Measurements from ENCODE around the gene PIM2. TPM values are rescaled to one million over a fixed set of nuclear protein-coding genes. Genes with fewer than 3 reads are reported as not detected.

The PIM2 gene
- polyA plus RNA-seq, 1 donor: 2.1 TPM

DNA sequence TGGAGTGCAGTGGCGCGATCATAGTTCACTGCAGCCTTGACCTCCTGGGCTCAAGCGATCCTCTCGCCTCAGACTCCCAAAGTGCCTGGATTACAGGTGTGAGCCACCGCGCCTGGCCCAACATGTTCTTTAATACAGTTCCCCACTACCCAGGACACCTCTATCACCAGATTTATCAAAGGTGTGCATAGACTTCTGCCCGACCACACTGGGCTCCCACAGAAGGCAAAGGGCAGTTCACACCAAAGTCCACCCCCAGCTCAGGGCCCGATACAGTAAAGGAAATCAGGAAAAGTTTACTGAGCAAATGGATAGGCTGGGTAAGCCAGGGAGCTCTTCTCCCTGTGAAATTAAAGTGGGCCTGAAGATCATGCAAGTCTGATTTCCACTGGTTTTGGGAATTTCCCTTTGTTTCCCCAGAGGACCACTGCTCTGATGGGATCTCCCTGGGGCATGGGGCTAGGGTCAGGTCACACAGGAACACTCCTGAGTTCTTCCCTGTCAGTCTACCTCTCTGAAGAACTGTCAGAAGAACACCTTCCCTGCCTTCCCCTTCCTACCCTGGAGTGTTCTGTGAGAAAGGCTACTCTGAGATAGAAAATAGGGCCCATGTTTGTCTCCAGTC is 17.7 kb upstream of the PIM2 start:
- DNase-seq (ENCODE audit: low read depth): no peak

DNA sequence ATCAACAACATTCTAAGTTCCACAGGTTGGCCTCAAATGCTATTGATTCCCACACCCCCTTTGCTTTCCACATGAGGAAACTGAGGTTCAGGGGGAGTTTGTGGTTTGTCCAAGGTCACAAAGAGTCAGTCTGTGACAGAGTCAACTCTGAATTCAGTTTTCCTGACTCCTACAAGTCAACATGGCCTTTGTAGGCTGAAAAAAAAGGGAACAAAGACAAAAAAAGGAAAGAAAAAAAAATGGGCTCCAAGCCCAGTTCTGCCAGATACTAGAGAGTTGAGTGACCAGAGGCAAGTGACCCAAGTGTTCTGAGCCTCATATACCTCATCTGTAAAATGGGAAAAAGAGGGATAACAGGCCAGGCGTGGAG is 16.5 kb upstream of the PIM2 start:
- no peak for DNase-seq (ENCODE audit: low read depth)

DNA sequence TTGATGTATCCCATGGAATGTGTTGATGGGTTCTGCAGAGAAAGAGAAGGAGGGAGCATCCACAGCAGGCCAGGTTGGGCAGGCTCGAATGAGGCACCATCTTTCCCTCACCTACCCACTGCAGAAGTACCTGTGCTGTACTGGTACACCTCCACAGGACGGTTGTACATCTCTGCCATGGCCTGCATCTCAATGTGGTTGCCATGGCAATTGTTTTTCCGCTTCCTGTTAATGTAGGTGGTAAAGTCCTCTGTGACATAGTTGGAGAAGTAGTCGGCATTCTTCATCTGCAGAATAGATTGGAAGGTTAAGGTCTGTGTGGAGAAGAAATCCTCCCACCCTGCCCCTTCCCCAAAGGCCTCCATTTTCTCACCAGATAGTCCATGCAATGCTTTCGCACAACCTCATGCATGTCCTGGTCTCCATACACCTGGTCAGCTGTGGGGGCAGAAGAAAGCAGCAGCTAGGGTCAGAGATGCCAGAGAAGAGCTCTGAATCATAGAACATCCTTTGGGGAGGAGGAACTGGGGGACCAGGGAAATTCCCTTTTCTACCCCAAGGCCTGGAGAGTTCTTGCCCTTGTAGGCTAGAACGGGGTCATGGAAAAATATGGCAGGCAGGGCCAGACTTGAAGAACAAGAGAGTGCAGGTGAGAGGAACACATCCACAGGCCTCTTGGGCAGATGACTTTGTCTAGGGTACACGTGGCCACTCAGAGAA is 15.9 kb upstream of the PIM2 start:
- no peak for DNase-seq (ENCODE audit: low read depth)

DNA sequence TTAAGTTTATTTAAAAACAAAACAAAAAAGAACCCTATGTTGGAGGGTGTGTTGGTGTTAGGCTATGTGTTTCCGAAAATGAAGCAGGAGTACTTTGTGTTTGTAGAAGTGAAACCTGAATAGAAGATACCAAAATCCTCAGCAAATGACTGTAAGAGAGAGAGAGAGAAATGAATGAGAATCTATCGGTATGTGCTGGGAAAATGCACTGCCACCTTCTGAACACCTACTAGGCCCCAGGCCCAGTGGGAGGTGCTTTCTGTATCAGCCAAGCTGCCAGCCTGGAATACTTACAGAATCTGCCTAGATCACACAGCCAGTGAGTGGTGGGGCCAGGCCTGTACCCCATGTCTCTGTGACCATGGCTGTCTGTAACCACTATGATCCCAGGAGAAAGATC is 14.9 kb upstream of the PIM2 start:
- no peak for DNase-seq (ENCODE audit: low read depth)

DNA sequence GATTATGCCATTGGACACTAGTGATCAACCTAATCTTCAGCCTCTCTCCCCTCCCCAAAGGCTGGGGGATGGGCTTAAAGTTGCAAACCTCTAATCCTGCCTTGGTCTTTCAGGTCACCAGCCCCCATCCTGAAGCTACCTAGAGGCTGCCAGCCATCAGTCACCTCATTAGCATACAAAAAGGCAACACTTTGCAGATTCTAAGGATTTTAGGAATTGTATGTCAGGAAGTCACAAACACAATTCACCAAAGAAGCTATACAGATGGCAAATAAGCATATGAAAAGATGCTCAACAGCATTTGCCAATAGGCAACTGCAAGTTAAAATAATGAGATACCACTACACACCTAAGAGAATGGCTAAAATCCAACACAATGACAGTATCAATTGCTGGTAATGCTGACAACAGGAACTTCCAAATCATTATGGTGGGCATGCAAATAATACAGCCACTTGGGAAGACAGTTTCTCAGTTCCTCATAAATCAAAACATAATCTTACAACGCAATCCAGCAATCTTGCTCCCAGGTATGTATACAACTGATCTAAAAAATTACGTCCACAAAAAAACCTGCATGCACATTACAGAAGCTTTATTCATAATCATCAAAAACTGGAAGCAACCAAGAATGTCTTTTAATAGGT is 9.0 kb upstream of the PIM2 start:
- no peak for DNase-seq (ENCODE audit: low read depth)

DNA sequence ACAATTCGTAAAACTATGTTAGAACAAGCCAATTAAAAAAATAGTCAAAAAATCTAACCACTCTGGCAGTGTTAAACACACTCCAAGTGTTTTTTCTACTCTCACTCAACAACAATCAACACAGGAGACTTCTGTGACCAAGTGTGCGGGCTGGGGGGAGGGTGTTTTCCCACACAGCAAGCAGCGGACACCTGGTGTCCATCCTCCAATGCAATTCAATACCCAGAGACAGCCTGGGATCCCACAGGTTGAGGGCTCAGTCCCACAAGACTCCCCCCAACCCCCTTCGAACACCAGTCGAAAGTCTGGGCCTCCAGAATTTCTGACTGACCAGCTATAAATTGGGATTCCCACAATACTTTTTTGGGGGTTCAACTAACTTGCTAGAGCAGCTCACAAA is 8.3 kb upstream of the PIM2 start:
- no peak for DNase-seq (ENCODE audit: low read depth)

DNA sequence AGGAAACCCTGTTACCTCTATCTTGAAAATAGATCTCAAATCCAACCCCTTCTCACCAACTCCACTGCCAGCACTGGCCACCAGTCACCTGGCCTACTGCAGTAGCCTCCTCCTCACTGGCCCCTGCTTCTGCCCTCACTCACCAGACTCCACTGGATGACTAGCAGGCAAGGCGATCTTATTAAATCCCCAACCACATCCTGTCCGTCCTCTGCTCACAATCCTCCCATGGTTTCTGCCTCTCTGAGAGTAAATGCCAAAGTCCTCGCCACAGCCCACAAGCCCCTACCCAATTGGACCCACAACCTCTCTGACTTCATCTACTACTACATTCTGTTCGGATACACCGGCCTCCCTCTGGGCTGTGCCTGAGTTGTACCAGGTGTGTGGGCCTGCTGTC is 5.4 kb upstream of the PIM2 start:
- DNase-seq (ENCODE audit: low read depth): no peak

DNA sequence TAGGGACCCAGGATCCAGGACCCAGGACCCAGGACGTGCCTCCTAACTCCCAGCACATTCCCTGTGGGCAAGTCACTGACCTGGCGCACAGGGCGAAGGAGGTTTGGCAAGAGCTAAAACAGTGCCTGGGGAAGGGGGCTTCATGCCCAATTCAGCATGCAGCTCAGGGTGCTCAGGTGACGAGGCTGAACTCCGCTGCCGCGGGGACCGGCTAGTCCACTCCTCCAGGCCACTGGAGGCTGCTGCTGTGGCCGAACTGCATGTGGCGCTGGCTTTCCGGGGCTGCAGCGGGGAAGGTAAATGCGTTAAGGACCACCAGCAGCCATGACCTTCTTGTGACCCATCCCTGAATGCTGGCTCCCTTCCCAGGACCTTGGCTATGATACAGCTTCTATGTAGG is 4.9 kb upstream of the PIM2 start:
- no peak for DNase-seq (ENCODE audit: low read depth)

DNA sequence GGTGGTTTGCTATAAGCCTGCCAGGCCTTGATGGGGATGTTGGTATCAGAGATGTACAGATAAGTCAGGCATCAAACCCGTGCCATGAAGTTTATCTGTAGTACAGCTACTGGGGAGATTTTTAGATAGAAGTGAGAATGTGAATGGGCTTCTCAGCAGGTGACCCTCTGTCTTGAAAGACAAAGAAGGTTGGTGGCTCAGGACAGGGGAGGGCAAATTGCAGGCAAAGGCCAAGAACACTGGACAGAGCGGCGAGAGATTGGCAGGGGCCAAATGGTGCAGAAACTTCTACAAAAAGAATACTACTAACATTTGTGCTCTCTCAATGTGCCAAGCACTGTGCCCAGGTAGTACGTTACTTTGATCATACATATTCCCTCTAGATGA is 1.9 kb upstream of the PIM2 start:
- no peak for DNase-seq (ENCODE audit: low read depth)

DNA sequence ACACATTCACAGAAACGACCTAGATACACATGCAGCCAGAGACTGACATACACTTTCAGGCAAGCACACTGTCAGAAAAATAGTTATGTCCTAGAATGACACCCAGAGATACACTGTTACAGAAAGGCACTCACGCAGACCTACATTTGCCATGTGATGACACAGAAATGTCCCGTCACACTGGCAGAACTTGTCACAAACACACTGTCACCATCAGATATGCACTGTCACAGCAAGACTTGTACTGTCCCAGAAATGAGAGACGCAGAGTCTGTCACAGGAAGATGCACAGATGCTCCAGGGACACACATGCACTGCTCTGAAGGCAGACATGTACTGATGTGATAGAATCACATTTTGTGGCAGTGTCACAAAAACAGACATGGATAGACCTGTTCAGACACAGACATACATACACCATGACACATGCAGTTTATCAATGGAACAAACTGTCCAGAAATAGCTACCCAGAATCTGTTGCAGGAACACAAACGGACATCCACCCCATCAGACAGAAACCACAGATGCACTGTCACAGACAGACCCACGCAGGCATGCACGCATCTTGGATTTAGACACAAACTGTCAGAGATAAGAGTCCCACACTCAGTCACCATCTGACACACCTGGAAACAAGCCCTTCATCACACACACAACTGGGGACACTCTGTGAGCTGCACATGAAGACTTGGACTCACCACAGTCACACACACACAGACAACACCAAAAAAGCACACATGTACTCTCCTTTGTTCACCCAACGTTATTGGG is 1.3 kb upstream of the PIM2 start:
- no peak for DNase-seq (ENCODE audit: low read depth)

DNA sequence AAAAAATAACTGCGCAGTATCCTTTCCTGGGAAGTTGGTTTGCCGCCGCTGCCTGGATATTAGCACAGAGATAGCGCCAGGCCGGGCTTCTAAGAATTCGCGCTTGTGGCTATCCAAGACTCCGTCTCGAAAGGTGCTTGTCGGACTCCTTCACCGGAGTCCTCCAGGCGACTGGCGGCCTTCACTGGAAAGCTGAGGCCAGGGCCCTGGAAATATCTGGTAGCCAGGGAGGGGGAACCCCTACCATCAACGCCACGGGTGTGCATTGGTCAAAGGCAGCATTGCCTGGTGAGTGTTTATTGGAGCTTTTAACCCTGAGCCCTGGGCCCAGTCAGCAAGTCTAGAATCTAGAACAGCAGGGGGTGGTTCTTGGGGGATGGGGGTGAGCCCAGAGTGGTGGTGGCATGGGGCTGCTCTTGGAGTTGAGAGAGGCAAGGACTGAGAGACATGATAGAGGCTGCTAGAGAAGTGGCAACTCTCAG is 577 bp upstream of the PIM2 start:
- no peak for DNase-seq (ENCODE audit: low read depth)

DNA sequence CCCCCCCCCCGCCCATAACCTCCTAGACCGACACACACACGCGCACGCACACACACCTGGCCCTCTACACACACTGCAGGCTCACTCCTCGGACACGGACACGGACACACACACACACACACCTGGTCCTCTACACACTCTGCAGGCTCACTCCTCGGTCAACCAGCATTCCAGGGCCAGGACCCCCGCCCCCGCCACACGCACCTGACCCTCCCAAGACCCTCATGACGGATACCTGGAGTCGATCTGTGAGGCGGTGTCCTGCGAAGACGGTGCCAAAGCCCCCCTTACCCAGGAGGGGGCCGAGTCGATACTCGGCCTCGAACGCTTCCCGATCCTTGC is 552 bp downstream of the PIM2 start:
- no peak for DNase-seq (ENCODE audit: low read depth)

DNA sequence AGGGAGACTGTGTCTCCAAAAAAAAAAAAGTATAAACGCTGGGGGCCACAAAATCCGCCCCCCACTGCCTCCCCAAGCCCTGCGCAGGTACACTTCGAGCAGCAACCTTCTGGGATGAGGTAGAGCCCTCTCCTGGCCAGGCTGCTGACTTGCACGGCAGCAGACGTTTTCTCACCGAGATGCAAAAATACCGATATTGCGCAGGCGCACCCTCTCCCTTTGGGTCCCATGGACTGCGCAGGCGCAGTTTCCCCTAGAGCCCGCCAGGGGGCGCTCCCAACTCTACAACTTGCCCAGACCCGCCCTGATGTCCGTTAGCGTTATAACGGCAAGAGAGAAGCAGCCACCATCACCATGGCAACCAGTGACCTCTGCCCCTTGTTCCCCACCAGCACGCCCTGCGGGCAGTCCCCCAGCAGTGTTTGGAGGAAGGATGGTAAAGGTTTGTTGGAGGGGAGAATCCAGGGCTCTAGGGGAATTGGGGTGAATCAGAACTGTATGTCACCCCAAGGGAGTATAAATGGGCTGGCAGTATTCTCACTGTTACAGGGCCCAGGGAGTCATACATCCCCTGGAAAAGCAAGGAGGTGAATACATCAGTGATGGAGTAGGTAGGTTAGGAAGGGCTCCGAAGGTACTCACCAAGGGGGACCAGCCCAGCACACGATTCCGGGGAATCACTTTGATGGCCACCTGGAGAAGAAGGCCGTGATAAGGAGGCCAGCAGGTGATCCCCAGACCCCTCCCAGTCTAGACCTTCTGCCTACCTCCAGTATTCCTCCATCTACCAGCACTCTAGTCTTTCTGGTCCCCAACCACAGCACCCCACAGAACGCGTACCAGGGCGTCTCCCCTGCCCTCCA is 1.5 kb downstream of the PIM2 start:
- peak; percentile 56 for DNase-seq (ENCODE audit: low read depth)

DNA sequence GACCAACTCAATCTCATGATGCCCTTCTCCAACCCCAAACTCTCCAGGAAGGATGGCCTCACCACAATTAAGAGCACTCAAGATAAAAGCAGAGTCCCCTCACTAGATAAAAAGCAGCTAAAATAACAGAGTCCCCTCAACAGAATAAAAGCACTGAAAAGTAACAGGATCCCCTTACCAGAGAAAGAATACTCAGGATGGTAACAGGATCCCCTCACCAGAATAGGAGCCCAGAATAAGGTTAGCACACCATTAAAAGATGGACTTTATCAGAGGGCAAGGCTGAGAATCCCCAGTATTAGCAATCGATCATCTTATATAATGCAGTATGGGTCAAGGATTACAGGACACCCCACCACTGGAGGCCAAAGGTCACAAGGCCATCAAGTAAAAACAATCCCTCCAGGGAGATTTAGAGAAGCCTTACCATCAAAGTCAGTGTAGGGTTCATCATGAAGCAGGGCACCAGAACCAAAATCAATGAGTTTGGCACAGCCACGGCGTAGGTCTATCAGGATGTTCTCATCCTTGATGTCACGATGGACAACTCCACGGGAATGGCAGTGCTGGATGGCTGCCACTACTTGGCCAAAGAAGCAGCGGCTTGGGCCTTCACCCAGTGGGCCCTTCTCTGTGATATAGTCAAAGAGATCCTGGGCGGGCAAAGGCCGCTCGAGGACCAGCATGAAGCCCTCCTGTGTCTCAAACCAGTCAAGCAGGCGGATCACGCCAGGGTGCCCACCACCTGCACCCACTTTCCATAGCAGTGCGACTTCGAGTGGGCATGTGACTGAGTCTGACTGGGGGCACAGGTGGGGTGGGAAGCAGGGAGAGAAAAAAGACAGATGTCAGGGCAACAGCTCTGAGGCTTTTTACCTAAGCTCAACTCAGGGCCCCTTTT is 4.0 kb downstream of the PIM2 start:
- DNase-seq (ENCODE audit: low read depth): no peak

DNA sequence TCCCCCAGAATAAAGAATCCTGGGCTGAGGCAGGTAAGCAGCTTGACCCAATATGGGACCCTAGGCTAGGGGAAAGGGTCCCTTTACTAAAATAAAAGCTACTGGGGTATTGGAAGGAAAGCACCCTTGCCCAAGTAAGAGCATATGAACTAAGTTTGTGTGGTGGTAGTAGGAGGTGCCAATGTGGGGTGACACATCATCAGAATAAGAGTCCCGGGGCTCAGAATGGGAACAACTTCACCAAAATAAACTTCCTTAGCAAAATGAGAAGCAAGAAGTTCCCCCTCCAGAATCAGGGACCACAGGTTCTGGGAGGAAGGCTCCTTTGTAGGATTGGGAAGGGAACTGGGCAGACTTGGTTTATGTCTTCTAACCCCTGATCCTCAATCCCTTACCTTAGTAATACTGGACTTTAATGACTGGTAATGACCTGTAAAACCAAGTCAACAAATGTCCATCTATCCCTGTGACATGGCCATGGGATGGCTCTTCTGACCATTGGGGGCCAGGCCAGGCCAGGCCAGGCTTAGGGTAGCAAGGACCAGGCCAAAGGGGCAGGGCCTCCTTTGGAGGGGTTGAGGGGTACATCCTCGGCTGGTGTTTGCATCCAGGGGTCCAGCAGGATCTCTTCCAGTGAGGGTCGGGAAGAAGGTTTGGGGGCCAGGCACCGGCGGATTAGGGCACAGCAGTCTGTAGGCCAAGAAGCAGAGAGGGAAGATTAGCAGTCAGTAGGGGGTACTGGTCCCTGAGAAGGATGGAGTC is 5.0 kb downstream of the PIM2 start:
- no peak for DNase-seq (ENCODE audit: low read depth)

DNA sequence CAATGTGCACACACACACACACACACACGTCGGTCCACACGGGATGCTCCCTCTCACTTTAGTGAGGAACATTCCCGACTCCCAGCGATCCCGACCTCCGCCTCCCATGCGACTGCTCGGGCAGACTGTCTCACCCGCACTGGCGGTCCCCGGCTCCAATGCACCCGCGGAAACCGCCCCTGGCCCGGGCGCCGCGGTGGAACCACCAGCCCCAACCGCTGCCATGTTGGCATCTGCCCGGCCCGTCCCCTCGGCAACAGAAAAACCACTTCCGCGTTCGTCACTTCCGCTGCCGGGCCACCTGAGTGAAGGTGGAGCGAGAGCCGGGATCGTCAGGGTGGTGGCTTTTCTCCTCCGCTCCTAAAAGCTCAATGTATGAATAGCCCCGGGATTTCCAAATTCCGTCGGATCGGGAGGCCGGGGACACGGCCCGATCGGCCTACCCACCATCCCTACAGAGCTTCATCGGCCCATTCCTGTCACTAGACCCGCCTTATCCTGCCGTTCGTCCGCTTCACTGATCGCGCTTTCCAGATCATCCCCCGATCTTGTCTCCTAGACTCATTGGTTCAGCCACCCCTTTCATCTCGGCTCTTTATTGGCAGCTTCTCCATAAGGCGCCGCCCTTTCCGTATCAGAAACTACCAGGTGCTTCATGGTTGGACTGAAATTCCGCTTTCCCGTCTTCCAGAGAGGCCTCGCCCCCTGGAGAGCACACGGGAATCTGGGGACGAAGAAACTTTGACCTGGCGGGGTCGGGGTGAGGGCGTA is 7.2 kb downstream of the PIM2 start, which contains the start of gene SLC35A2:
TSS of gene SLC35A2 (minus strand) at position 235 of the 771 bp plus-strand sequence. CDS start at position 225, 10 bp downstream.
- no peak for DNase-seq (ENCODE audit: low read depth)

DNA sequence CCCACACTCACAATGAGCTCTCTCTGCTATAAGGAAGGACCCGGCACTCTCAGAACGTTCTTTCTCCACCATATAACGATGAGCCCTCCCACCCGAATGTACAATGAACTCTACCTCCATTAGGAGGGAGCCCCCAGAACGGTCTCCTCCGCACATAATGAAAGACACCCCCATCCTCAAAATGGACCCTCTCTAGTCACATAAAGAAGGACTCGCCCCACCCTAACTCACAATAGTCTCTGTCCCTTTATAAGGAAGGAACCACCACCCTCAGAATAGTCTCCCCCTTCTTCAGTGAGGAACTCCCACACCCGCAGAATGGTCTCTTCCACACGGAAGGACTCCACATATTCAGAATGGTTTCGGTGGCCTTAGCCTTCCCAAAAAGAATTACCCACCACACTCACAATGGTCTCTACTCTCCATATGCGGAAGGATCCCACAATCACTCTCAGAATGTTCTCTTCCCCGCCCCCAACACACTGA is 7.9 kb downstream of the PIM2 start:
- no peak for DNase-seq (ENCODE audit: low read depth)

DNA sequence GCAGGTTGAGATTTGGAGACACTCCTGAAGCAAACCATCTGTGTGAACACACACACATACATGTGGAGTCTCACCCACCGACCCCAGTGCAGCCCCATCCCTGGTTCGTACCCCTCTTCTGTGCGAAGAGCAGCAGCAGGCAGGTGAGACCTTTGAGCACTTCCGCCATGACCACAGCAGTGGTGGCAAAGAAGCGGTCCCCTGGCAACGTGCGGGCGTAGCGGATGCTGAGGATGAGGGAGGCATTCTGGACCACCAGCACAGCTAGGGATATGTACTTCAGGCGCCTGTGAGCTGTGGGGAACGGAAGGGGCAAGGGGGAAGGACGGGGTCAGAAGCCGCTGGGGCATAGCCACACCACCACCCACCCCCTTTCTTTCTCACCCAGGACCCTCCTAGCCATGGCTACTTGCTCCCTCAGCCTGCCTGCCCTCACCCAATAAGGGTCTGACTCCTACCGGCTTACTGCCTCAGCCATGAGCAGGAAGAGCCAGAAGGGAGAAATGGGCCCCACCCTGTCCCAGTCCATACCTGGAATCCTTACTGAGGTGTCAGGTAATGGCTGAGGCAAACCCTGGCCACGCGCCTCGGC is 9.0 kb downstream of the PIM2 start:
- no peak for DNase-seq (ENCODE audit: low read depth)
